HG02610 (cell line): ENCODE data around the gene AGAP4.
"Not testable (repeated sequence)": the region's sequence is repeated elsewhere in the genome, so short reads cannot be mapped to it uniquely, and the experiment has no call there.

Source experiments
- ATAC-seq: cut with Tn5 transposase; IDR thresholded peaks from one replicate; pipeline ENCODE4 v1.9.1; 2021; ENCODE audit warnings: mild to moderate bottlenecking, moderate library complexity; ENCODE audit not compliant: unreplicated experiment

Gene AGAP4

DNA sequence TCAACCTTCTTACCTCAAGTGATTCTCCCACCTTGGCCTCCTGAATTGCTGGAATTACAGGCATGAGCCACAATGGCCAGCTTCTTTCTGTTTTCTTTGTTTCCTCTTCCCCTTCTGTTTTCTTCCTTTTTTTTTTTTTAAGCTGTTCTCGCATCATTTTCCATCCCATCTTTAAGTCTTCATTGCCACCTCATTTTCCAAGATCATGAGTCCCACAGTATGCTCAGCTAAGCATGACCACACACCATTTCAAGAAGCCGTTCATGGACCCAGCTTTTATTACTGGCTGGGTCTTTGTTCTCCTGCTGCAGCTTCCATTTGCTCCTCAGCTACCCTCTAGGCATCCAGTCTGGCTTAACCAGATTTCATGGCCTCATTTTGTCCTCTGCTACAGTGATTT, 52.5 kb downstream of the AGAP4 start:
- ATAC-seq: not testable (repeated sequence)

DNA sequence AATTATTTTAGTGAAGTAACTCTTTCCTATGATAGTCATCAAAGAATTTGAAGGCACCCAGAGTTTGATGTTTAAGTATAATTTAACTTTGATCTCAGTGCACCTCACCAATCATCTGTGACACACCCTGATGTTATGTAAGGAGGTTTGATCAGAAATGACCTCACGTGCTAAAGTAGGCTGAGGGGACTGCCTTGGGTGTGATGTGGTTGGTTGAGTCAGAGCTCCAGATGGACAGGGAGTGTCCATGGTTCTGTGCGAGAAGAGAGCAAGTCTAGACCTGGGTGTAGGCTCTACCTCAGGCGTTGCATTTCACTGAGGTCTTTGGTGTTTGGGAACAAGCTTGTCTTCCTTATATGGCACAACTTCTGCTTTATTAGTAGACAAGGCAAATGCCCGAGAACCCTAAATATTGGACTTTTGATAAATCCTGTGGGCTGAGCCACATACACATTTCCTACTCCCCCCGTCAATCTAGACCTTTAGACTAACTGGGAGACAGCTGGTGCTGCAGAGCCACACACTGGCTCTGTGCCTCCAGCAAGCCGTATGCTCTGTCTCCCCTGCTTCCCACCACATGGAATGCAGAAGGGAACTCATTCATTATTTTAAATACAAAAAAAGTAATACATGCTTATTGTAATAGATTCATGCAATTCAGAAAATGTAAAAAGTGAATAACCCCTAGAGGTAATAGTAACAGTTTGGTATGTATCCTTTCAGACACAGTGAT, 56.4 kb downstream of the AGAP4 start:
- ATAC-seq: not testable (repeated sequence)

DNA sequence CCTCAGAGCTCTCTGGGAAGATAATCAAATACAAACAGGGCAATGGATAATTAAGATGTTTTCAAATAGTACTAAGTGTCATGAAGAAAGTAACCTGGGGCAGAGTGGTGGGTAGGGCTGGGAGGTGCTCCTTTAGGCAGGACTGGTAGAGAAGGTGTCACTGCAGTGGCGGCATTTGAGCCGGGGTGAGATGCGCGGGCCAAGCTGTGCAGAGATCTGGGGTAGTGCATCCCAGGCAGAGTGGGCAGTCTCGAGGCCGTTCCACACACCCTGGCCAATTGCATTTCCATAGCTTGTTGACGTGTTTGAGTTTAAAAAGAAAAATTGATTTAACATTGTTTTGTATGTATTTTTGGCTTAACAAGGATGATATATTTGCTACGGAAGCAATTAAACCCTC, 57.3 kb downstream of the AGAP4 start:
- ATAC-seq: not testable (repeated sequence)

DNA sequence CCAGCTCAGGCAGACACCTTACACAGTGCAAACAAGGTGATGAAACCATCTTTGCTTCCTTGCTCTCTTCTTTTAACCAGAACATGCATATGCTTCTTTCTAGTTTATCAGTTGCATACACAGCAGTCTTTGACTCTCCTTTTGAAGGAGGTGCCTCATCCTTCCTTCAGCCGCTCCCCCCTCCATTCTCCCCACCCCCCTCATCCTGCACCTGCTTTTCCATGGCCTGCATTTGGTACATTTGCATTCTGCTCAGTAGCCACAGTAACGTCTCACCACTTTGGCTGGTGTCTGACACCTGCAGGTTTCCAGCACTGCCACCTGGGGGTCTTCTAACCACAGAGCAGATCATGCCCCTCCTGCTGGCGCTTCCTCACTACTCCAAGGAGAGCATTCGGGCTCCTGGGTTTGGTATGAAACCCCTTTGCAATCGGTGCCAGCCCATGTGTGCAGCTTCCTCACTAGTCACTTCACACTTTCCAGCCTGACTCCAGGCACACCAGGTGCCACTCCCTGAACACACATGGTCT, 60.0 kb downstream of the AGAP4 start:
- not testable (repeated sequence) for ATAC-seq

DNA sequence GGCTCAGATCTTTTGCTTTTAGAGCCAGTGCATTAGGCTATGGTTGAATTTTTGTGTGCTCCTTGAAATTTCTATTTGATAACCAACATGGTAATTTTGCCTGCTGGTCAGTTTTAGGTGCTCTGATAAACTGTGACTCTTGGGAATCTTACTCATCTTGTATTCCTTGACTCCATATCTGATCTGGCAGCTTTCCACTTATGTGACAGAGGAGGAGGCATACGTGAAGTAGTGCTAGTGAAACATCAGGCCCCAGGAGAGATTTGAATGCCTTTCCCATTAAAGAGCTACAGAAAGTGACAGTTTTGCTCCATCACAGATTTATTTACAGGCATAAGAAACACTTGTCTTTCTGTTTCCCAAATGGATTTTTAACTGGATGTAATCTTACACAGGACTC, 61.1 kb downstream of the AGAP4 start:
- ATAC-seq: not testable (repeated sequence)
